Stimulated activated CD8-positive, alpha-beta memory T cell treated with anti-CD3 and anti-CD28 coated beads, Interleukin-4, amount 100 ng/mL, for 1 hour (primary cell): ENCODE results near the gene MAGI3.

Experiments
- DNase-seq, 2 donors: peaks; one replicate each; pipeline ENCODE4 v3.0.0-alpha.2; 2020; ENCODE audit warnings: low read depth in 2 of 2, low spot score in 1 of 2

MAGI3 gene

DNA sequence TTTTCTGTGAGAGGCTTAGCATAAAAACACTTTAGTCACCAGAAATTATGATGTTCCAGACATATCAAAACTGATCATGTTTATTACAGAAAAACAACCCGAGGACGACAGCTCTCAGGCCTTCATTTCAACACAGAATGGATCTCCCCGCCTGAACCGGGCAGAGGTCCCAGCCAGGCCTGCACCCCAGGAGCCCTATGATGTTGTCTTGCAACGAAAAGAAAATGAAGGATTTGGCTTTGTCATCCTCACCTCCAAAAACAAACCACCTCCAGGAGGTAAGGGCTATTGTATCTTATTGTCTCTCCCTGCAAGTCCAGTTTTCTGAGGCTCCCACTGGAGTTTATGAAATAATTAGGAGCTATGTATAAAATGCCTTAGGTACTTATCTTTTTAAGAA, 263.4 kb downstream of the MAGI3 start:
- no peak for DNase-seq

DNA sequence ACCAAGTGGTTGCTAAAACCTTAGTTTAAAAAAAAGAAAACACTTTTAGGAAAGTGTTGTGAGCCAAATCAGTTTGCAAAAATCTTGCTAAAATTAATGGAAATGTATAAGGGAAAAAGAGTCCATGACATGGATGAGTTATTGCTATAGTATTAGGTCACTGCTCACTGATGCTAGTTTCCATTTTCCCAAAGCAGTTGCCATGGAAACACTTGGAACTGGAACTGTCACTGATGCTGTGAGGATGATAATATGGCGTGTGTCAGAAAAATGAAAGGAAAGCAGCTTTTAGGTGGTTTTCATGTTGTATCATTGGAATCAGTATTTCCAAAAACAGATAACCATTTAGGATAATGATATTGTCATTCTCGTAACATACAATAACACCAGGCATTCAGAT, 264.6 kb downstream of the MAGI3 start:
- no peak for DNase-seq

DNA sequence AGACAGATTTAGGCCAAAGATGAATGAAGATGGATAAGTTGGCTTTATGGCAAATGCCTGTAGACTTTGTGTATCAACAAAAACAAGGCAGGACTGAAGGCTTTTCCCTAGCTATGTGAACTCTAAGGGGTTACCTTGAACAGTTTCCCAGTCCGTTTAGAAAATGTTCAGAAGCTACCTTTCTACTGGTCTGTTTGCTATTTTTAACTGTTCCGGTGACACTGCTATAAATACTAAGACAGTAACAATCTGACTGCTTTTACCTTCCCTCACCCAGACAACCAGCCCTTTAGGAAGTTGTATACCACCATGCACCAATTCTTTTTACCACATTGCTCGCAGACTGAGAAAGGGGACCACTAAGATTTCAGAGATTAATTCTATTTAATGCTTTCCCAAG, 266.8 kb downstream of the MAGI3 start:
- no peak for DNase-seq

DNA sequence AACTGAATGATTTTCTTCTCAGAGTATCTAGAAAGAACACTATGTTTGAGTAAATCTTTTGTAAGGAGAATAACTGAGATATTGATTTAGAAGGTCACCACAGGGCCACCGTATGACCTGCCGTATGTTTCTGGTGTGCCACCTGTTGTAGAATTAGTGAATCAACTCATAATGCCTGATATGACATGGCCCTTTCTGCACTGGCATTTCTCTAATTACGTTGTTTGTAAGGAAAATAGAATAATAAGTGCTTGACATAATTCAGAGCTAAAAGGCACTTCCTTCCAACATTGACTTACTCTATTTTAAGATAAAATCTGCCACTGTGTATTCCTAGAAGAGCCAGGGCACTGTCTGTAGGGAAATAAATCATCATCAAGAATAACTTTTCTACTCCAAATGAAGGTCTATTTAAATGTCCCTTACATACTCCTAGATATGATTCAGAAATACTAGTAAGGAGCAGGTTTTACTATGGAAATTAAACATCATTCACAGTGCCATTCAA, 267.3 kb downstream of the MAGI3 start:
- no peak for DNase-seq

DNA sequence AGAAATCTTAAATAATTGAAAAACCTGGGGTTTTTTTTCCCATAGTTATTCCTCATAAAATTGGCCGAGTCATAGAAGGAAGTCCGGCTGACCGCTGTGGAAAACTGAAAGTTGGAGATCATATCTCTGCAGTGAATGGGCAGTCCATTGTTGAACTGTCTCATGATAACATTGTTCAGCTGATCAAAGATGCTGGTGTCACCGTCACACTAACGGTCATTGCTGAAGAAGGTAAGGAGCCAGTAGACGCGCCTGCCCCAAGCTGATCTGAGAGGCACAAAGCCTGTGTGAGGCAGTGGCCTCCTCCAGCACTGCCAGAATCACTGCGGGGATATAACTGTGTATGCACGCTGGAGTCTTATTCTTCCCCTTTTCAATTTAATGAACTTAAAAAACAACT, 268.7 kb downstream of the MAGI3 start:
- DNase-seq = no peak

DNA sequence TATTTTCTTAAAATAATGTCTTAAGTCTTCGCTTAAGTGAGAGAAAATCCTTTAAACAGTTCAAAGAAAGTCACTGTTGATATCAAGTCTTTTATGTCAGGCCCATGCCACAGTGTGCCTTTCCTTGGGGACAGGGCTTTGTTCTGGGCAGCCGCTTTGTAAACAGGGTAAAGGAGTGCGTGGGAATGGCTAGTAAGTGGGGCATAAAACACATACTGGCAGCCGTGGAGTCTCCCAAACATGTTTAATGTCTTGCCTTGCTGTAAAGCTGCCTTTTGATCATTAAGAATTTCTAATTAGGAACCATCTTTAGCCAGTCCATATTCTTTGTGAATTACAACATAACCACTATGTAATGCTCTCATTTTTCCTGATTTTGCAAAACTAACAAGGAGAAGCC, 269.2 kb downstream of the MAGI3 start:
- DNase-seq = no peak

DNA sequence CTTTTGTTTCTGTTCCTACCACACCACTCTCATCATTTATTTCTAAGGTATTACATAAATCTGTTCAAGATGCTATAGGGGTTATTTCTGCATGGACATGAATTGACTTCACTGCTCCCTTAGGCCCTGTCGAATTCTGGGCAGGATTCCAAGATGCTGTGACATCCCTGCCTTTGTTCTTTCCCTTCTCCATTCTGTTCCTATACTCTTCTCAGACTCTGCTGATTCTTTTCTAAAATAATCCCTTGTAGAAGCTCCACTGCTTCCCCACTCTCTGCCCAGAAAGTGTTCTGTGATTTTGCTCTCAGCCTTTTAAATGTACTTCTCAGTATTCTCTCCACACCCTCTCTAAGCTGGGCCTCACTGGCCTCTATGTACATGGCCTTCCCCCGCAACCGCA, 269.8 kb downstream of the MAGI3 start:
- DNase-seq = no peak

DNA sequence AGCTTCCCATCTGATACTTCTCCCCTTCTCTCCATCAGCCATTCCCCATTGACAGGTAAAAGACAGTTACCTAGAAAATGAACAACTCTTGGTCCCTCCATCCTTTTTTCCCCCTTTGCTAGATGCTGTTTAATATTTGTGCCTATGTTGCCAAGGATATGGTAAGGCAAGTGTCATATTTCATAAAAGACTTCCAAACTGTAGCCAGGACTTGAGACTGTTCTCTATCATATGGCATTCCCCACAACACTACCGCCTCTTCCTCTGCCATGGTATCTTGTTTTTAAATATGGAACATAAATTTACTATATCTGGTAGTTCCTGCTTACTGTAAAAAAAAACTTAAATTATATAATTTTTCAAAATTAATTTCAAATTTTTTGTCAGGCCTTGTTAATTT, 271.8 kb downstream of the MAGI3 start:
- no peak for DNase-seq

DNA sequence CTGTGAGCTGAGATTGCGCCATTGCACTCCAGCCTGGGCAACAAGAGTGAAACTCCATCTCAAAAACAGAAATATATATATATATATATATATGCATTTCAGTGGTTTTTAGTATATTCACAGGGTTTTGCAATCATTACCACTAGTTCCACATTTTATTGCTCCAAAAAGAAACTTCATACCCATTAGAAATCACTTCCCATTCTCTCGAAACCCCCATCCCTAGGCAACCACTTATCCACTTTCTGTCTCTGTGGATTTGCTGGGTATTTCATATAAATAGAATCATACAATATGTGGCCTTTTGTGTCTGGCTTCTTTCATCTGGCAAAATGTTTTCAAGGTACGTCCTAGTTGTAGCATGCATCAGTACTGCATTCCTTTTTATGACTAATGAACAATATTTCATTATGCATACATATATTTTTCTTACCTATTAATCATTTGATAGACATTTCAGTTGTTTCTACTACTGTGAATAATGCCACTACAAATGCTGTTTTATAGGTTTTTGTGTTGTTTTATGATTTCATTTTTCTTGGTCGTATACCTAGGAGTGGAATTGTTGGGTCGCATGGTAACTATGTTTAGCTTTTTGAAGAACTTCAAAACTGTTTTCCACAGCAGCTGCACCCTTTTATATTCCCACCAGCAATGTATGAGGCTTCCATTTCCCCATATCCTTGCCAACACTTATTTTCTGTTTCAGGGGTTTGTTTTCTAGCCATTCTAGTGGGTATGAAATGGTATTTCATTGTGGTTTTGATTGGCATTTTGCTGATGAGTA, 273.0 kb downstream of the MAGI3 start:
- no peak for DNase-seq

DNA sequence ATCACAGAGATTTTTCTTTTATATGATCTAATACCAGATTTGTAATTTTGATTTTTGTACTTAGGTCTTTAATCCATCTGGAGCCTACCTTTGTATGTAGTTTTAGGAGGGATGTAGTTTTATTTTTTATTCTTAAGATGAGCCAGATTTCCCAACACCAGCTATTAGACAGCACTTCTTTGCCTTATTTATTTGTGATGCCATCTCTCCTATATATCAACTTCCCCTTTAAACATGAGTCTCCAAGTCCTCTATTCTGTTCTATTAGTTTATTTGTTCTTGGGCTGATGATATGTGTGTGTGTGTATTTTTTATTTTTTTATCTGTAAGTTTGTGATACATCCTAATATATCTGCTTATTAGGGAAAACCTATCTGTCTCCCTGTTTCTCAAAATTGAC, 274.8 kb downstream of the MAGI3 start:
- DNase-seq = no peak

DNA sequence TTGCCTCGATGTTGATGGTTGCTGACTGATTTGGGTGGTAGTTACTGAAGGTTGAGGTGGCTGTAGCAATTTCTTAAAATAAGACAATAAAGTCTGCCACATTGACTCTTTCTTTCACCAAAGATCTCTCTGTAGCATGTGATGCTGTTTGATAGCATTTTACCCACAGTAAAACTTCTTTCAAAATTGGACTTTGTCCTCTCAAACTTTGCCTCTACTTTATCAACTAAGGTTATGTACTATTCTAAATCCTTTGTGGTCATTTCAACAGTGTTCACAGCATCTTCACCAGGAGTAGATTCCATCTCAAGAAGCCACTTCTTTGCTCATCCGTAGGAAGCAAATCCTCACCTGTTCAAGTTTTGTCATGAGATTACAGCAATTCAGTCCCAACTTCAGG, 275.8 kb downstream of the MAGI3 start:
- no peak for DNase-seq

DNA sequence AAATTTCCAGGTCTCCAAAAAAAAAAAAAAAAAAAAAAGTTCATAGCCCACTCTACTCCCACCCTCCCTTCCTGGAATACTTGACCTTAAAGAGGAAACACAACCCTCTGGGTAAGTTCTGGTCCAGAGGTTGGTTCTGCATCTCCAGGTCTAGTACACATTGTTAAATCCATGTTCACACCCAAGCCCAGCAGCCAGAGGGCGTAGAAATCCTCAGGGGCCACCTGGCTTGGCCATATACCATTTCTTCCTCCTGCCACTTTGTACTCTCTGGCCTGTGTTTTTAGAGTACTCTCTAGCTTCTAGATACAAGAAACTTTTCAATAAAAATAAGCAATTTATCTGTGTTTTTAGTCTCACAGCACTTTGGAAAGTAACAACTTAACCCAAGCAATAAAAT, 279.7 kb downstream of the MAGI3 start:
- DNase-seq = no peak

DNA sequence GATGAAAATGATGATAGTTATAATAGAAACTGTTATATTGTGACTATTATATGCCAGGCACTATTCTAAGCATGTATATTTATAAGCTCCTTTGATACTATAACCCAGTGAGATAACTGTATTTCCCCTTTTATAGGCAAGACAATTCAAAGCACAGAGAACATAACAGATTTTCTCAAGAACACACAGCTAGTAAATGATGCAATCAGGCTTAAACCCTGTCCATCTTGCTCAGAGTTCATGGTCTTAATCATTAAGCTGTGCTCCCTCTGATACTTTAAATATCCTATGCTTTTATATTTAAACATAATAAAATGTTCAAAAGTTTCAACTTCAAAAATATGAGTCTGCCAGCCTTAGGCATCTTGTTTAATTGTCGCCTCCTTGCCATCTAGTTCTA, 280.3 kb downstream of the MAGI3 start:
- DNase-seq = no peak

DNA sequence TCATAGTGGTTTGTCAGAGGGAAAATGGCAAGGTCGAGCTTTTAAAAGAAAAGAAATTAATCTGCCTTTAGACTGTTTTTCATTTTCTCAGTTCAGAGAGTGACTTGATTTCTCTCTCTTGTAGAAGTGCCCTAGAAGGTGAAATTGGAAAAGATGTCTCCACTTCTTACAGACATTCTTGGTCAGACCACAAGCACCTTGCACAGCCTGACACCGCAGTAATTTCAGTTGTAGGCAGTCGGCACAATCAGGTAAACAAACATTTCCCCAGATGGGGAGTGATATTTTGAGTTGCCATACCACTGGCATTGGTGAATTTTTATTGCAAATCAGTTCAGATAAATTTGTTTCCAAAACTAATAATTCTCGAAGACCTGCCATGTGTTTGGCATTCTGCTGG, 282.2 kb downstream of the MAGI3 start:
- DNase-seq = no peak

DNA sequence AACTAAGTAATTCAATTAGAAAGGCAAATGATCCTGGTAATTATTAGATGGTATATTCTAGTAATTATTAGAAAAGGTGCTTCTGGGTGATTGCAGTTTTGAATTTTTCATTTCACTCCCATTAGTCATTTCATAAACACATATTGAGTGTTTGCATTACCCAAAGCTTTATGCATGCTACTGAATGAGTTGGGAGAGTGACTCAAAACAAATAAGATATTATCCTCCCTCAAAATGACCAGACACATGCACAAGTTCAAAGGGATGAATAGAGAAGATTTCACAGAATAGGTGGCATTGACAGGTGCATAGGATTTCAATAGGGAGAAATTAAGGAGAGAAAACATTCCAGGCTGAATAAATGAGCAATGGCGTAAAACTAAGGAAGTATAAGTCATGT, 284.3 kb downstream of the MAGI3 start:
- DNase-seq = no peak

DNA sequence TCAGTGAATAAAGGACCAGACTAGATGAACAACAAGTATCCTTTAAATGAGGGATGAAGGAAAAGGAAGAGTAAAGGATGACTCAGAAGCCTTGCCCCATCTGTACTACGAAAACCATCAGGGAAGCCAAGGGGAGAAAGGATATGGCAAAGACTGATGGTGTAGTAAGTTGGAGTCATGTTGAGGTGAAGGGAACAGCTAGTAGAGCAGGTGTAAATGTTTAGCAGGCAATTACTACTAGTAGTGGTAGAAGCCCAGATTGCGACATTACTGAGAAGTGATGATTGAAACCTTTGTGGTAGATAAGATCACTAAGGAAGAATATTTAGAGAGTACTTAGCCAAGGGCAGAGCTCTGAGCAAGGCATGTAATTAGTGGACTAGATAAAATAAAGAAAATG, 285.0 kb downstream of the MAGI3 start:
- DNase-seq = no peak

DNA sequence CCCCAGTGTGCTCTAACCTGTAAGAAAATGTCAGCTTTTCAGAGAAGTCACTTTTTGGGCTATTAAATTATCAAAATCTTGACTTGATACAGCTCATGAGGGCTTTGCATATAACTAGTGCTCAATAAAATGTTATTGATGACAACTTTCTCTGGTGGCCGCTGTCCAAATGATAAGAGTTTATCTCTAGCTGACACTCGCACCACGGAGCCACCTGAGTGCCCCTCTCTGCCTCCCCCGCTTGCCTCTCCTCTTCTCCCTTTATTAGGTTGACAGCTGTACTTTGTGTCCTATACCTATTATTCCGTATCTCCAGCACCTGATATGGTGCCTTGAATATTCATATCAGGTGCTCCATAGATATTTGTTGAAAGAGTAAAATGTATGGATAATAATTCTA, 286.2 kb downstream of the MAGI3 start:
- no peak for DNase-seq

DNA sequence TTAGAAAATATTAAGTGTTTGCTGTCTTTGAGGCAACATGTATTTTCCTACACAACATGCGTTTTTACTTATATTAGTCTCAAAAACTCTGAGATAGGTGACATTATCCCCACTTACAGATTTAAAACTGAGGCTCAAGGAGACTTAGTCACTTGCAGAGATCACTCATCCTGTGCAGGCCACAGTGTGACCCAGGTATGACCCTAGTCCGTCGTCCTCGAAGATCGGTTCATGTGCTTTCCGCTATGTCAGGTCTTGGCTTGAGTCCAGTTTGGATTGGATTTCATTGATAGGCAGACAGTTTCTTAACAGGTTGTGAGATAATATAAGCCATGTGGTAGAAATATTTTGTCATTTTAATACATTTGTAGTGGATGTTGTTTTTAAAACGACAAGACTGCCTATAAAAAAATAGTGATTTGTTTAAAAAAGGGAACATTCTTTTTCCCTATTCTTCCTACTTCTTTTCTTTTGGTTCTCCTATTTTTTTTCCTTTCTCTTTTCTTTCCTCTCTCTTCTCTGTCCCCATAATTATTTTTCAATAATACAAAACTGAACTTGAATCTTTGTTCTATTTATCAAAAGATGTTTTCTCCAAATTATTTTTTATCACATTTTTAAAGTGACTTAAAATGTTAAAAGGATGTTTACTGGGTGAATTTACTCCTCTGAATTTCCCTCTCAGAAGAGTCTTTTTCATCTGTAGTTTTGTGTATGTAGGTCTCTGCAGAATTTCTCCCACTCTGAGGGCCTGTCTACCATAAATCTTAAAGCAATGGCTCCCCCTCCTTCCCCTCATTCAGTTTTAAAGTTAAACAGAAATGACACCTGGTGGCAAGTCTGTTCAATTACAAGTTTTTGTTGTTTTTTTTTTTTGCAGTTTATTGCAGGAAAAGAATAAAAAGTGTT, 287.2 kb downstream of the MAGI3 start:
- no peak for DNase-seq

DNA sequence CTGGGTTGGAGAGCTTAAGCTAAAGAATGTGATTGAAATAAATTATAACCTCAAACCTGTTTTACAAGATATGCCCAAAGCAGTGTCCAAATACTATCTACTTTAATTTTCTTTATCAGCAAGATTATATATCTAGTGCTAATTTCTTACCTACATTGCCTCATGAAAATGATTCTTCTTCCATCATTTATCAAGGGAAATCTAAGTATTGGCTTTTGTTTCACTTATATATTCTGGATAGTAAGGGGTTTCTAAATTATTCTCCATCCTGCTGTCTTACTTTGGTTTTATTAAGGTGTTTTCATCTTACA, 287.8 kb downstream of the MAGI3 start:
- DNase-seq = no peak

DNA sequence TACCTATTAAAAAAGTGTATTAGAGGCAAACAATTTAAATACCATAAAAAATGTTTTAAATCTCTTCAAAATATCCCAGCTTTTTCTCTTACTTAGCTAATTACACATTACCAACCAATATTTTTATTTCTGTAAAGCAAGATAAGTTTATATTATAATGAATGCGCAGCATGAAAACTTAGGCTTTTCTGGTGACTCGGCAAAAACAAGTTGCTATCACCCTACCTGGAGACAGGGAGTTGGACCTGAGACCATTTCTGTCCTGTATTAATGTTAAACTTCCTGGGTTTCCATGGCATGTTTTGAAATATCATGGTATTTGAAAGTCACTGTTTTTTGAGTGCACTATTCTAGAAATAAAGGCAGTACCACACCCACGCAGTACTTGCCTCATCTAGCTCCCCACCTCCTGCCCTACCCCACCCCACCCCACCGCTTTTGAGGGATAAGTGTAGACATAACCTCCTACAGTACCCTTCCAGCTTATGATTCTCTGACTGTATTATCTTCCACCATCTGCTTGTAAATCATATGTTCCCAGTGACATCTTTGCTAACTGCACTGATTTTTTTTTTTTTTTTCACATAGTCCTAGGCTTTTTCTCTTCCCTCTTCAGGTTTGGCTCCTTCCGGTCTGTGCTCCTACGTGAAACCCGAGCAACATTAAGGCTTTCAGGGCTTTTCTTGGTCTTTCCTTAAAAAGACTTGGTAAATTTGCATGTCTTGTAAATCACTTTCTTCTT, 291.5 kb downstream of the MAGI3 start:
- no peak for DNase-seq

DNA sequence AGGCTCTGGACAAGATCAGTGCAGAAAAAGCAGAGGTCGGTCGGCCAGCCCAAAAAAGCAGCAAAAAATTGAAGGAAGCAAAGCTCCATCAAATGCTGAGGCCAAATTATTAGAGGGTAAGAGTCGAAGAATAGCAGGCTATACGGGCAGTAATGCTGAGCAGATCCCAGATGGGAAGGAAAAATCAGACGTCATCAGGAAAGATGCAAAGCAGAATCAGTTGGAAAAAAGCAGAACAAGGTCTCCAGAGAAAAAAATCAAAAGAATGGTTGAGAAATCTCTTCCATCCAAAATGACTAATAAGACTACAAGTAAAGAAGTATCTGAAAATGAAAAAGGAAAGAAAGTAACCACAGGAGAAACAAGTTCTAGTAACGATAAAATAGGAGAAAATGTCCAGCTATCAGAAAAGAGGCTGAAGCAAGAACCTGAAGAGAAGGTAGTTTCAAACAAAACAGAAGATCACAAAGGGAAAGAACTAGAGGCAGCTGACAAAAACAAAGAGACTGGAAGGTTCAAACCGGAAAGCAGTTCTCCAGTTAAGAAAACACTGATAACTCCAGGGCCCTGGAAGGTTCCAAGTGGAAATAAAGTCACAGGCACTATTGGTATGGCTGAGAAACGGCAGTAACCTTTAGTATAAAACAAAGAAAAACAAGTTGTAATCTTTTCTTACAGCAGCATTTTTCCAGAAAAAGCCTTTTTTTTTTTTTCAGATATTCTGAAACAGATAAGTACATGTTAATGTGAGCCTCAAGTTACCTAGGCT, 293.3 kb downstream of the MAGI3 start:
- no peak for DNase-seq
